ENCODE measurements around the gene CACNA2D4.

The CACNA2D4 gene

GRCh38 chr12:1814266-1814665 lies 104.2 kb downstream of the CACNA2D4 start:
- no peak for DNase-seq (ENCODE audit: low read depth)
- no peak for TF ChIP-seq CTCF (IDR thresholded peaks at IDR 0.05; ENCODE audit: low read depth, low read length, missing control alignments)
- in situ Hi-C loops (cut with HindIII; ENCODE audit: low sequenced_read_pairs): loop anchor here (25.0 kb wide), 1 partner anchor 123 kb away; no protein-coding TSS in a partner anchor
- no peak overlapping the region for H3K4me3 ChIP-seq (ENCODE audit: low read depth, low read length)

- in situ Hi-C loops (cut with HindIII; ENCODE audit: low sequenced_read_pairs): loop anchor here (25.0 kb wide), 1 partner anchor 125 kb away; no protein-coding TSS in a partner anchor
- no peak for DNase-seq (ENCODE audit: low read depth)
- H3K4me3 ChIP-seq (ENCODE audit: low read depth, low read length): no peak overlapping the region
- TF ChIP-seq CTCF (IDR thresholded peaks at IDR 0.05; ENCODE audit: low read depth, low read length, missing control alignments): no peak
These were observed 105.7 kb downstream of the CACNA2D4 start for GRCh38 chr12:1812650-1813302.

GRCh38 chr12:1811948-1812291 lies 106.5 kb downstream of the CACNA2D4 start:
- H3K4me3 ChIP-seq (ENCODE audit: low read depth, low read length): no peak overlapping the region
- in situ Hi-C loops (cut with HindIII; ENCODE audit: low sequenced_read_pairs): loop anchor here (25.0 kb wide), 1 partner anchor 125 kb away; no protein-coding TSS in a partner anchor
- TF ChIP-seq CTCF (IDR thresholded peaks at IDR 0.05; ENCODE audit: low read depth, low read length, missing control alignments): no peak
- no peak for DNase-seq (ENCODE audit: low read depth)

- no peak overlapping the region for H3K4me3 ChIP-seq (ENCODE audit: low read depth, low read length)
- in situ Hi-C loops (cut with HindIII; ENCODE audit: low sequenced_read_pairs): loop anchor here (25.0 kb wide), 1 partner anchor 126 kb away; no protein-coding TSS in a partner anchor
- no peak for TF ChIP-seq CTCF (IDR thresholded peaks at IDR 0.05; ENCODE audit: low read depth, low read length, missing control alignments)
- DNase-seq (ENCODE audit: low read depth): peak; percentile 5
These were observed 107.0 kb downstream of the CACNA2D4 start for GRCh38 chr12:1811281-1811947.

- in situ Hi-C loops (cut with HindIII; ENCODE audit: low sequenced_read_pairs): loop anchor here (25.0 kb wide), 1 partner anchor 126 kb away; no protein-coding TSS in a partner anchor
- H3K4me3 ChIP-seq (ENCODE audit: low read depth, low read length): no peak overlapping the region
- DNase-seq (ENCODE audit: low read depth): no peak
- no peak for TF ChIP-seq CTCF (IDR thresholded peaks at IDR 0.05; ENCODE audit: low read depth, low read length, missing control alignments)
These were observed 107.5 kb downstream of the CACNA2D4 start for GRCh38 chr12:1810931-1811280.

- in situ Hi-C loops (cut with HindIII; ENCODE audit: low sequenced_read_pairs): loop anchor here (25.0 kb wide), 1 partner anchor 127 kb away; no protein-coding TSS in a partner anchor
- no peak overlapping the region for H3K4me3 ChIP-seq (ENCODE audit: low read depth, low read length)
- TF ChIP-seq CTCF (IDR thresholded peaks at IDR 0.05; ENCODE audit: low read depth, low read length, missing control alignments): no peak
- DNase-seq (ENCODE audit: low read depth): no peak
These were observed 108.1 kb downstream of the CACNA2D4 start for GRCh38 chr12:1810201-1810930.

Data from astrocyte of the cerebellum (primary cell).